Endothelial cell of umbilical vein (primary cell): ENCODE measurements around the gene SLIT1.

Experiments used
- CTCF ChIP-seq, 2 donors: IDR thresholded peaks; 1 replicate in 1 of 2; 2 replicates in 1 of 2; pipeline ENCODE4 v1.5.1; 2011; ENCODE audit warnings: low read length in 2 of 2, mild to moderate bottlenecking in 2 of 2, moderate library complexity in 2 of 2, control low read depth in 1 of 2, inconsistent platforms in 1 of 2, low read depth in 1 of 2; ENCODE audit not compliant: insufficient read depth in 1 of 2; ENCODE audit errors: extremely low read depth in 1 of 2
- EZH2 ChIP-seq: IDR thresholded peaks from 2 replicates; pipeline ENCODE4 v1.6.1; 2012; ENCODE audit warnings: borderline replicate concordance, low read depth, mild to moderate bottlenecking, moderate library complexity, low read length, inconsistent platforms; ENCODE audit not compliant: severe bottlenecking
- GATA2 ChIP-seq: IDR thresholded peaks from 2 replicates; pipeline ENCODE4 v1.7.0; 2011; ENCODE audit warnings: low read depth, mild to moderate bottlenecking, moderate library complexity, mixed read lengths, low read length; ENCODE audit not compliant: insufficient read length, insufficient read depth
- JUN ChIP-seq: IDR thresholded peaks from 2 replicates; pipeline ENCODE4 v1.6.1; 2011; ENCODE audit warnings: borderline replicate concordance, low read depth; ENCODE audit not compliant: insufficient read length, insufficient read depth
- MYC ChIP-seq: IDR thresholded peaks from one replicate; pipeline ENCODE4 v1.6.1; 2011; ENCODE audit warnings: mild to moderate bottlenecking, low read depth, low read length
- POLR2A ChIP-seq: IDR thresholded peaks from 2 replicates; pipeline ENCODE4 v1.6.1; 2012; ENCODE audit warnings: low read depth, mild to moderate bottlenecking, control low read depth, low read length
- POLR2AphosphoS5 ChIP-seq: IDR thresholded peaks from 2 replicates; pipeline ENCODE4 v1.6.1; 2012; ENCODE audit warnings: low read depth, mild to moderate bottlenecking, control low read depth, low read length, moderate library complexity; ENCODE audit not compliant: insufficient read depth
- TF ChIP-seq, protein P1 (sequence below): IDR thresholded peaks from 2 replicates; pipeline ENCODE4 v1.6.1; 2011; ENCODE audit not compliant: insufficient read depth, insufficient read length

GRCh38 chr10:97134110-97134509 lies 51.6 kb downstream of the SLIT1 start:
- TF ChIP-seq CTCF (IDR thresholded peaks at IDR 0.05; ENCODE audit: extremely low read depth in 1 of 2, insufficient read depth in 1 of 2, low read depth in 1 of 2, low read length in 2 of 2): no peak
- no peak for TF ChIP-seq EZH2
- TF ChIP-seq POLR2A: no peak
- no peak for TF ChIP-seq POLR2AphosphoS5
- no peak for TF ChIP-seq JUN
- TF ChIP-seq MYC: no peak
- TF ChIP-seq, protein P1, sequence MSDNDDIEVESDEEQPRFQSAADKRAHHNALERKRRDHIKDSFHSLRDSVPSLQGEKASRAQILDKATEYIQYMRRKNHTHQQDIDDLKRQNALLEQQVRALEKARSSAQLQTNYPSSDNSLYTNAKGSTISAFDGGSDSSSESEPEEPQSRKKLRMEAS: no peak
- no peak for TF ChIP-seq GATA2
